Measurements from ENCODE around the gene STPG4.
A peak's percentile ranks its signal among the peaks of the same experiment; 100 is the strongest.

Gene STPG4

DNA sequence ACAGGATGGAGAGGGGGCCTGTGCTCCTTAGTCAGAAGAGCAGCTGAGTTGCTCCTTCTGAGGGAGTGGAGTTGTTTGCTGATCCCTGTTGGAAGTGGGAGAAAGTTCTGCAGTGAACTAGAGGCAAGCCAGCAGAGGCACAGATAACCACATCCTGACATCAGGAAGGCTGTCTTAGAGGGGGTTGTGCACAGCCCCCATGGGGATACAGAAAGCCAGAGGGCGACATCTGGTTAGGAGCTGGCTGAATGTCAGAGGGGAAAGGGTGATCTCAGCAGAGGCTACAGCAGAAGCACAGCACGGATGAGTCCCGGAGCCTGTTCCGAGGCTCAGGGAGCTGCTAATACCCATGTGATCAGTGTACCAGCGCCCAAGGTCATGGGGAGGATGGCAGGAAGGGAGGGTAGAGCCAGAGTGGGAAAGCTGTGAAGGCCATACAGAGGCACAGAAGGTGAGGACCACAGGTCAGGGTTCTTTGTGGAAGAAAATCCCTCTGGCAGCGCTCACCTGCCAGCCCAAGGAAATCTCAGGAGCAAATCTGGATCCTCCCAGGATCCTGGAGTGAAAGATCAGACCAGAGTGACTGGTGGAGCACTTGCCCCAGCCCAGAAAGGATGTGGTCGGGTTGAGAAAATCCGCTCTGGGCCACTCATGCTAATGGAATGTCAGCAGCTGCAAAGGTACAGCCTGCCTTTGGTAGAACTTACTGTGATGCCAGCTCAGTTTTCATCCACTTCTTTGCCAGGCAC lies 111.8 kb downstream of the STPG4 start:
- 0 out of 2 replicates have a peak, but pooled peaks have one; percentile 25 for TF ChIP-seq PATZ1 (CRISPR knock-in tag; IDR thresholded peaks at IDR 0.05; ENCODE audit: borderline replicate concordance)
- TF ChIP-seq OSR1 (CRISPR knock-in tag; IDR thresholded peaks at IDR 0.05): no peak
- TF ChIP-seq, protein P1, sequence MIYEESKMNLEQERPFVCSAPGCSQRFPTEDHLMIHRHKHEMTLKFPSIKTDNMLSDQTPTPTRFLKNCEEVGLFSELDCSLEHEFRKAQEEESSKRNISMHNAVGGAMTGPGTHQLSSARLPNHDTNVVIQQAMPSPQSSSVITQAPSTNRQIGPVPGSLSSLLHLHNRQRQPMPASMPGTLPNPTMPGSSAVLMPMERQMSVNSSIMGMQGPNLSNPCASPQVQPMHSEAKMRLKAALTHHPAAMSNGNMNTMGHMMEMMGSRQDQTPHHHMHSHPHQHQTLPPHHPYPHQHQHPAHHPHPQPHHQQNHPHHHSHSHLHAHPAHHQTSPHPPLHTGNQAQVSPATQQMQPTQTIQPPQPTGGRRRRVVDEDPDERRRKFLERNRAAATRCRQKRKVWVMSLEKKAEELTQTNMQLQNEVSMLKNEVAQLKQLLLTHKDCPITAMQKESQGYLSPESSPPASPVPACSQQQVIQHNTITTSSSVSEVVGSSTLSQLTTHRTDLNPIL (CRISPR knock-in tag; IDR thresholded peaks at IDR 0.05; ENCODE audit: low read depth): peak; percentile 5; the same call in 1 of the 2 replicates
- peak; percentile 60; the same call in 1 of the 2 replicates for TF ChIP-seq TSHZ2 (CRISPR knock-in tag; IDR thresholded peaks at IDR 0.05)
- peak; percentile 23; the same call in 1 of the 2 replicates for TF ChIP-seq ISL1 (CRISPR knock-in tag; IDR thresholded peaks at IDR 0.05)
- peak; percentile 13; the same call in 1 of the 2 replicates for TF ChIP-seq TCF4 (CRISPR knock-in tag; IDR thresholded peaks at IDR 0.05; ENCODE audit: borderline replicate concordance)
- TF ChIP-seq ZFP3 (CRISPR knock-in tag; IDR thresholded peaks at IDR 0.05): peak; percentile 74; the same call in 1 of the 2 replicates
- TF ChIP-seq GLIS3 (CRISPR knock-in tag; IDR thresholded peaks at IDR 0.05): no peak; the same call in 1 of the 2 replicates
- peak; percentile 95 for ATAC-seq

- no peak for TF ChIP-seq SNAI2 (CRISPR knock-in tag; IDR thresholded peaks at IDR 0.05)
- TF ChIP-seq ZNF565 (CRISPR knock-in tag; conservative IDR thresholded peaks at IDR 0.05; ENCODE audit: low read depth): no peak
- TF ChIP-seq OSR1 (CRISPR knock-in tag; IDR thresholded peaks at IDR 0.05): no peak
- TF ChIP-seq ZFP3 (CRISPR knock-in tag; IDR thresholded peaks at IDR 0.05): peak; percentile 54; the same call in 1 of the 2 replicates
- no peak for TF ChIP-seq PATZ1 (CRISPR knock-in tag; IDR thresholded peaks at IDR 0.05; ENCODE audit: borderline replicate concordance)
- ATAC-seq: no peak
These were observed 113.0 kb downstream of the STPG4 start for GRCh38 chr2:47041891-47042684.

DNA sequence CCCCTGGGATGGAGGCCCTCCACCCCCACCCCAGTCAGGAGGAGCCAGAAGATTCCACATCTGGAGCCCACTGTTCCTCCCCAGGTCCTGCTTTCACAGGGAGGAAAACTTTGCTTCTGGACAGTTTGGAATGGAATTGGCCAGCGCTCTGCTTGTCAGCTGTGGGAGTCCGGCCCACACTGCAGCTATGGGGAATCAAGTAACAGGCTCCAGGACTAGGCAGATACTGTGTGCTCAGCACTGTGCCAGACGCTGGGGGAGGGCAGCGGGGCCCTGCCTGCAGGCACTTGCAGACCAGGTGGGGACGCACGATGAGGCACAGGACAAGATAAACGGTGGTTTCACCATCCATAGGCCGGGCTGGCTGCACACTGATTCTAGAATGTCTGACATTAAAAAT lies 114.0 kb downstream of the STPG4 start:
- ATAC-seq: peak; percentile 21; the same call in 2 of the 3 replicates
- TF ChIP-seq ESRRG (CRISPR knock-in tag; IDR thresholded peaks at IDR 0.05): no peak
- no peak for TF ChIP-seq RARB (CRISPR knock-in tag; IDR thresholded peaks at IDR 0.05)
- TF ChIP-seq OSR1 (CRISPR knock-in tag; IDR thresholded peaks at IDR 0.05): no peak
- TF ChIP-seq, protein P1 (CRISPR knock-in tag; IDR thresholded peaks at IDR 0.05; ENCODE audit: low read depth): no peak
- peak; percentile 21; the same call in 1 of the 2 replicates for TF ChIP-seq TSHZ2 (CRISPR knock-in tag; IDR thresholded peaks at IDR 0.05)
- no peak for TF ChIP-seq SNAI2 (CRISPR knock-in tag; IDR thresholded peaks at IDR 0.05)
- TF ChIP-seq ZNF70 (CRISPR knock-in tag; IDR thresholded peaks at IDR 0.05): no peak
- no peak for TF ChIP-seq ZFP3 (CRISPR knock-in tag; IDR thresholded peaks at IDR 0.05)
- peak; percentile 31; the same call in 1 of the 2 replicates for TF ChIP-seq TCF4 (CRISPR knock-in tag; IDR thresholded peaks at IDR 0.05; ENCODE audit: borderline replicate concordance)
- TF ChIP-seq BACH2 (CRISPR knock-in tag; IDR thresholded peaks at IDR 0.05; ENCODE audit: borderline replicate concordance): no peak
- TF ChIP-seq, protein P2, sequence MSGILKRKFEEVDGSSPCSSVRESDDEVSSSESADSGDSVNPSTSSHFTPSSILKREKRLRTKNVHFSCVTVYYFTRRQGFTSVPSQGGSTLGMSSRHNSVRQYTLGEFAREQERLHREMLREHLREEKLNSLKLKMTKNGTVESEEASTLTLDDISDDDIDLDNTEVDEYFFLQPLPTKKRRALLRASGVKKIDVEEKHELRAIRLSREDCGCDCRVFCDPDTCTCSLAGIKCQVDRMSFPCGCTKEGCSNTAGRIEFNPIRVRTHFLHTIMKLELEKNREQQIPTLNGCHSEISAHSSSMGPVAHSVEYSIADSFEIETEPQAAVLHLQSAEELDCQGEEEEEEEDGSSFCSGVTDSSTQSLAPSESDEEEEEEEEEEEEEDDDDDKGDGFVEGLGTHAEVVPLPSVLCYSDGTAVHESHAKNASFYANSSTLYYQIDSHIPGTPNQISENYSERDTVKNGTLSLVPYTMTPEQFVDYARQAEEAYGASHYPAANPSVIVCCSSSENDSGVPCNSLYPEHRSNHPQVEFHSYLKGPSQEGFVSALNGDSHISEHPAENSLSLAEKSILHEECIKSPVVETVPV (CRISPR knock-in tag; IDR thresholded peaks at IDR 0.05): no peak
- no peak for TF ChIP-seq ZNF8 (CRISPR knock-in tag; IDR thresholded peaks at IDR 0.05)
